GM13976 (cell line): ENCODE measurements around the gene CLCF1.

Source experiments
- DNase-seq: peaks from one replicate; pipeline ENCODE4 v3.0.0; 2012; ENCODE audit warnings: low spot score
- in situ Hi-C: fragments of 300-500 bp; cut with MboI; formaldehyde crosslinking; loops from one replicate; pipeline ENCODE4 v1.12.0; 2022; ENCODE audit warnings: low sequenced_read_pairs, mixed read lengths, inconsistent platforms; ENCODE audit not compliant: unreplicated experiment
- TF ChIP-seq, protein P1 (sequence below): IDR thresholded peaks from 2 replicates; pipeline ENCODE4 v1.5.1; 2012; ENCODE audit warnings: borderline replicate concordance, mild to moderate bottlenecking; ENCODE audit not compliant: insufficient read depth; ENCODE audit errors: extremely low read depth, missing control alignments, control extremely low read depth

Gene CLCF1

DNA sequence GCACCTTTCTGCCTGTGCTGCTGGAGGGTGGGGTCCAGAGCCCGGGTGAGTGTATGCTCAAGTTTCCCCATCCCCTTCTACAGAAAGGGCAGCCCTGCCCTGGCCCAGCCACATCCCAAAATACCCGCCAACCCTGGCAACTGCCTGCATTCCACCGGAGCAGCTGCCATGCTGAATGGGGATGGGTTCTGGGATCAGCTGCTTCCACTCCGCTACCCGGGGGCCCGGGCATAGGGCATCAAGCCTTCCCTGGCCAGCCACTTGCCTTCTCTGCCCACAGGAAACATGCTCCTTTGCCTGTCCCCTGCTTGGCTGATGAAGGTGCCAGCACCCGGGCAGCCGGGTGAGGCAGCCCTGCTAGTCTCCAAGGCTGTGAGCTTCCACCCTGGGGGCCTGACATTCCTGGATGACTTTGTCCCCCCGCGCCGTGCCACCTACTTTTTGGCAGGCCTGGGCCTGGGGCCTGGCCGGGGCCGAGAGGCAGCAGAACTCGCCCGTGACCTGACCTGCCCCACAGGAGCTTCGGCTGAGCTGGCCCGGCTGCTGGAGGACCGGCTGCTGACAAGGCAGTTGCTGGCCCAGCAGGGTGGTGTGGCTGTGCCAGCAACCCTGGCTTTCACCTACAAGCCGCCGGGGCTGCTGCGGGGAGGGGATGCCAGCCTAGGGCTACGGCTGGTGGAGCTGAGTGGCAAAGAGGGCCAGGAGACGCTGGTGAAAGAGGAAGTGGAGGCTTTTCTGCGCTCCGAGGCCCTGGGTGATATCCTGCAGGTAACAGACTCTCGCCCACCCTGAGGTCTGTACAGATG lies 45.3 kb upstream of the CLCF1 start:
- TF ChIP-seq, protein P1, sequence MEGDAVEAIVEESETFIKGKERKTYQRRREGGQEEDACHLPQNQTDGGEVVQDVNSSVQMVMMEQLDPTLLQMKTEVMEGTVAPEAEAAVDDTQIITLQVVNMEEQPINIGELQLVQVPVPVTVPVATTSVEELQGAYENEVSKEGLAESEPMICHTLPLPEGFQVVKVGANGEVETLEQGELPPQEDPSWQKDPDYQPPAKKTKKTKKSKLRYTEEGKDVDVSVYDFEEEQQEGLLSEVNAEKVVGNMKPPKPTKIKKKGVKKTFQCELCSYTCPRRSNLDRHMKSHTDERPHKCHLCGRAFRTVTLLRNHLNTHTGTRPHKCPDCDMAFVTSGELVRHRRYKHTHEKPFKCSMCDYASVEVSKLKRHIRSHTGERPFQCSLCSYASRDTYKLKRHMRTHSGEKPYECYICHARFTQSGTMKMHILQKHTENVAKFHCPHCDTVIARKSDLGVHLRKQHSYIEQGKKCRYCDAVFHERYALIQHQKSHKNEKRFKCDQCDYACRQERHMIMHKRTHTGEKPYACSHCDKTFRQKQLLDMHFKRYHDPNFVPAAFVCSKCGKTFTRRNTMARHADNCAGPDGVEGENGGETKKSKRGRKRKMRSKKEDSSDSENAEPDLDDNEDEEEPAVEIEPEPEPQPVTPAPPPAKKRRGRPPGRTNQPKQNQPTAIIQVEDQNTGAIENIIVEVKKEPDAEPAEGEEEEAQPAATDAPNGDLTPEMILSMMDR = no peak
- in situ Hi-C loops = no loop called here
- no peak for DNase-seq

DNA sequence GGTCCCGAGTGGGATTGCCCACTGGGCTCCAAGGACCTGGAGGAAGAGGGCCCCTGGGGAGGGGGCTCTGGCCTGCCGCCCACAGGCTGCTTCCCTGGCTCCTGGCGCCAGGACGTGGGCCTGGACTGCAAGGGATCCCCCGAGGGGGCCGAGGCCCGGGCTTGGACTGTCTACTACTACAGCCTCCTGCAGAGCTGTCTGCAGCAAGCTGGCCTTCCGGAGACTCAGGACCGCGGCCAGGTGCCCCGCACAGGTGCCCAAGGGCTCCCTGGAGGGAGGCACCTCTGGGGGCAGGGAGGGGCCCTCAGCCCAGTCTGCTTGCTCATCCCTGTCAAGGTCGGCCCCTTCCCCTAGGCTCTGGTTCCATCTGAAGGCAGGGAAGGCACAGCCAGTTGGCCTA lies 44.0 kb upstream of the CLCF1 start:
- no peak for DNase-seq
- TF ChIP-seq, protein P1 = no peak
- in situ Hi-C loops = no loop called here

DNA sequence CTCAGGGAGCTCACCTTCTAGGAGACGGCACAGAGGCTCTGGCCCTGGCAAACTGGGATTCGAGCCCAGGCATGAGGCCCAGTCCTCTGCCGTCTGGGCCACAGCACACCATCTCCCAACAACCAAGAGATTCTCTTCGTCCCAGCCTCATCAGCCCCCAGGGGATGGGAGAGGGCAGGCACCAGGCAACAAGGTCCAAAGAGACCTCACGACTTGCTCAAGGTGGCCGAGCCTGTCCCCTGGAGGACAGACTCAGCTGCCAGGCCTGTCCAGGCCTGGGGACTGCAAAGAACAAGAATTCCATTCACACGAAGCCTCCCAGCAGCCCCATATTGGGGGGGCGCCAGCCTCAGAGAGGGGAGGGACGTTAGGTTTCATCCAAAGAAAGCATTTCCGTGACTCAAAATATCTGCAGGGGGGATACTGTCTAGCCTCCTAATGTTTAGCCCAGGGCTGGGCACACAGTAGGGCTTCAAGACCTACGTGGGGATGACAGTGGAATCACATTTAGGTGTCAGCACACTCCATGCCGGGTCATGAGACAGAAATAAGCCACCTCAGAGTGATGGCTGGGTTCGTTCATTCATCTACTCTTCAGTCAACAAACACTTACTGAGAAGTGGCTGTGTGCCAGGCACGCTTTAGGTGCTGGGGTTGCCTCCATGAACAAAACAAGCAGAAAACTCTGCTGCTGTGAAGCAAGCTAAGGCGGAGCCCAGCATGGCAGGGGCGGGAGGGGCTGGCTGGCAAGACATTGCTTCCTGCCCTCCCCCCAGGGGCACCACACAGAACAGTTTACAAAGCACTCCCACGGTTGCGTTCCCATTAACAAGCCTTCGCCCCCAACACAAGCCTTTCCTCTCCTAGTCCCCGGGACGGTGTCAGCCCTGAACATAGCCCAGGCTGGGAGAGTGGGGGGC lies 43.3 kb upstream of the CLCF1 start:
- TF ChIP-seq, protein P1 = no peak
- DNase-seq = no peak
- in situ Hi-C loops = no loop called here

DNA sequence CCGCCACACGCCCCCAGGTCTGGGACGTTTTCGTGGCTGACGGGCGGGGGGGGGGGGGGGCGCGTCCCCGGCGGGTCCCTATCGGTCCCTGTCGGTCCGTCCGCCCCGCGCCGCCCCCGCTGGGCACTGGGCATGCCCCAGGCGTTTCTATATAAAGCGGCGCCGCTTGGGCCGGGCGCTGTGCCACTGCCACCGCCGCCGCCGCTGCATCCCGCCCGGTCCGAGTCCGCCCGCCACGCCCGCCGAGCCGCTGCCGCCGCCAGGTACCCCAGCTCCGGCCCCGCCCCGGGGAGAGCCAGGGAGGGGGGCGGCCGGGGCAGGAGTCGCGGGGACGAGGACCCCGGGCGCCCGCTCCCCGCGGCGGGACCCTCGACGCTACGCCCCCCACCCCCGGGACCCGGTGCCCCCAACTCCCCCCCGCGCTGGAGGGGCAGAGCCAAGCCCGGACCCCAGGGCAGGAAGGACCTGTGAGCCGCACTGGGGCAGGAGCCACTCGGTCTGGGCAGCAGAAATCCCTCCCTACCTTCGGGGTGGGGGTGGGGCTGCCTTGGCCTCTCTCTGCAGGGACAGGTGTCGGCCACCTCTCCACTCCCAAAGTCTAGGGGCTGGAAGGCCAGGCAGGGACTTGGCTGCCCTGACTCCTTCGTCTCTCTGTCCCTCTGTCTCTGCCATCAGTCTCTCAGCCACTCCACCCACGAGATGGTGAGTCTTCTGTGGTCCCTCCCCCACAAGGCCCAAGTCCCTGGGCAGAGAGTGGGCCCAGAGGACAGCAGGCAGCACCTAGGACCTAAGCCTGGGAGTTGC lies 42.3 kb upstream of the CLCF1 start, which contains the start of gene CARNS1:
TSS of gene CARNS1 (plus strand) at position 178 of the 804 bp plus-strand sequence. CDS start at position 700, 522 bp downstream.
- TF ChIP-seq, protein P1 = no peak
- in situ Hi-C loops = no loop called here
- DNase-seq = no peak

DNA sequence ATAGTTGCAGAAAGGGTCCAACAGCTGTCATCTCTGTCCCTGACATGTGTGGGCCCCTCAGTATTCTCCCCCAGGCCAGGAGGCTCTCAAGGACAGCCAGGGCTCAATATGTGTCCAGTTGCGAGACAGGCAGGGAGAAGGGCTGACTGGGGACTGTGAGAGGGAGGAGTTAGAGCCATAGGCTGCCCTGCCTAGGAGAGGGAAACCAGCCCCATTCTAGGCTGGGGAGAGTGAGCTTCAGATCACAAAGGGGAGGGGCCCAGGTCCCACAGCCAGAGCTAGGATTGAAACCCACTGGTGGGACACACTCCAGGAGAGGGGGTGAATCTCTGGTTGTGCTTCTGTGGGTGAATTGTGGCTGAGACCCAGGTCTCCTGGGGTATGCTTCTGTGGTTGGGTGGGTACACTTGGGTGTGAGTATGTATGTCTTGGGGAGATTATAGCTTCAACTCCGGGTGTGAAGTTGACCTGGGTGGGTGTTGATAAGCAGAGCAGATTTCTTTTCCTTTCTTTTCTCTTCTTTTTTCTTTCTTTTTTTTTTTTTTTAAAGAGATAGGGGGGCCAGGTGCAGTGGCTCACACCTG lies 40.0 kb upstream of the CLCF1 start:
- DNase-seq = no peak
- TF ChIP-seq, protein P1 = no peak
- in situ Hi-C loops = no loop called here
